Activated T-helper 1 cell treated with anti-CD3 and anti-CD28 coated beads, Interleukin-12 subunit alpha, Interleukin-12 subunit beta, Interleukin-2, Interleukin-4 antibody, amounts not matched to agents 30 ng/mL and 10 ng/mL and 1 ng/mL, durations not matched to agents 14 hours and 24 hours and 36 hours (primary cell): Measurements from ENCODE around the gene C4orf50. TPM values are rescaled to one million over a fixed set of nuclear protein-coding genes. Genes with fewer than 3 reads are reported as not detected.
"Not testable (repeated sequence)": the region's sequence is repeated elsewhere in the genome, so short reads cannot be mapped to it uniquely, and the experiment has no call there.

Experiments used
- DNase-seq: peaks from one replicate; pipeline ENCODE4 v3.0.0; 2021; ENCODE audit warnings: low spot score
- H3K27ac Mint-ChIP-seq: one replicate; pipeline ENCODE4 v1.8.0; 2021; ENCODE audit warnings: mild to moderate bottlenecking, mixed read lengths
- H3K27me3 Mint-ChIP-seq: one replicate; pipeline ENCODE4 v1.8.0; 2022; ENCODE audit warnings: mild to moderate bottlenecking, moderate library complexity, mixed read lengths; ENCODE audit not compliant: insufficient read depth
- H3K36me3 Mint-ChIP-seq: one replicate; pipeline ENCODE4 v1.8.0; 2021; ENCODE audit warnings: low read depth, mixed read lengths
- H3K4me1 Mint-ChIP-seq: one replicate; pipeline ENCODE4 v1.8.0; 2021; ENCODE audit warnings: low read depth, mixed read lengths
- H3K4me3 Mint-ChIP-seq: one replicate; pipeline ENCODE4 v1.8.0; 2021; ENCODE audit warnings: mild to moderate bottlenecking, moderate library complexity, mixed read lengths
- H3K9me3 Mint-ChIP-seq: one replicate; pipeline ENCODE4 v1.8.0; 2021; ENCODE audit warnings: mixed read lengths
- intact Hi-C: fragments of 100-400 bp; cut with micrococcal nuclease; formaldehyde crosslinking; loops from one replicate; pipeline ENCODE4 v1.15.1; 2024
- total RNA-seq: library from RNA; stranded (reverse); gene quantifications from 2 replicates; pipeline ENCODE4 v1.2.3, GENCODE V29; 2022

C4orf50 gene
- total RNA-seq, 1 donor from 2014 or later: 0.52 TPM

GRCh38 chr4:5952286-5952974 lies 65.8 kb downstream of the C4orf50 start:
- intact Hi-C loops: no loop called here

GRCh38 chr4:5946653-5947052 lies 71.6 kb downstream of the C4orf50 start:
- H3K9me3 Mint-ChIP-seq, DNase-seq, H3K27me3 Mint-ChIP-seq, H3K36me3 Mint-ChIP-seq, H3K4me3 Mint-ChIP-seq, intact Hi-C loops, H3K27ac Mint-ChIP-seq, H3K4me1 Mint-ChIP-seq: not testable (repeated sequence)

More at GRCh38 chr4:5952286-5952974, 65.8 kb downstream of the C4orf50 start:
- no peak for DNase-seq
- H3K4me1 Mint-ChIP-seq: peaks cover 11% of the 10 kb centered on the region
- H3K9me3 Mint-ChIP-seq: no peaks in the 10 kb centered on the region
- H3K27ac Mint-ChIP-seq: no peak overlapping the region
- H3K36me3 Mint-ChIP-seq: no peaks in the 10 kb centered on the region
- H3K4me3 Mint-ChIP-seq: no peak overlapping the region
- peaks cover 3% of the 10 kb centered on the region for H3K27me3 Mint-ChIP-seq

GRCh38 chr4:5945936-5946335 lies 72.3 kb downstream of the C4orf50 start:
- Mint-ChIP-seq H3K27me3 (peaks cover 3% of the 10 kb centered on the region), H3K9me3 (peaks cover 5% of the 10 kb centered on the region), H3K36me3 (no peaks in the 10 kb centered on the region), H3K4me1 (peaks cover 6% of the 10 kb centered on the region), H3K4me3 (no peak overlapping the region), H3K27ac (no peak overlapping the region)
- intact Hi-C loops: no loop called here
- no peak for DNase-seq

DNA sequence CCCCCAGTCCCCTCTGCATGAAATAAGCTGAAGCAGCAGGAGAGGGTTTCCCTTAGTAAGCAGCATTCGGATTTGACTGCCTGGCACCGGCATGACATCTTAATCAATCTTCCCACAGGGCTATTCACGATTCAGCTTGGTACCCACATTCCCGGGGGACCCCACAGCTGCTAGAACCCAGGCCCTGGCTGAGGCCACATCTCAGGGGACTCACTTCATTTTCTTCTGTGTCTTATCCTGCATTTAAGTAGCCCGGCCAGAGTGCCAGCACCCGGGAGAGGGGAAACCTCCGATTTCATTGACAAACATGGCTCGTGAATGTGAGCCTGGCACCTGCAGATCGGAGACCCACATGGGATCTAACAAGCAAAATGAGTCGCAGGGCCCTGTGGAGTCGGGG lies 73.1 kb downstream of the C4orf50 start:
- Mint-ChIP-seq H3K36me3 (no peaks in the 10 kb centered on the region), H3K4me1 (peaks cover 6% of the 10 kb centered on the region), H3K27ac (no peak overlapping the region), H3K27me3 (peaks cover 3% of the 10 kb centered on the region), H3K4me3 (no peak overlapping the region), H3K9me3 (peaks cover 5% of the 10 kb centered on the region)
- no peak for DNase-seq
- intact Hi-C loops: no loop called here

DNA sequence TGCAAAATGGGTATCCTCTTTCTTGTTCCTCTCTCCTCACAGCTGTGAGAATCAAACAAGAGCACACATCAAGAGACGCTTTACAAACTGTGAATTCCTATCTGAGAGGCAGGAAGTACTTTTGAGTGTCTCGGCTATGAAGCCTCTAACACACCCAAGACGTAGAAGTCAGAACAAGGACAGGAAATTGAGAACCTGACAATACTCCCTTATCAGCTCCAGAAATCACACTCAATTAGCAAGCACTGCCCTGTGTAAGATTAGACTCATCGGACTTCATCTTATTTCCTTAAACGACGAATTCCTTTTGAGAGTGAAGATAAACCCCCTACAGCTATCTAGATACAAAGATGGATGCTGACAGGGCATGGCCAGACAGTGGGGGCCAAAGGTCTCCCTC lies 74.7 kb downstream of the C4orf50 start:
- H3K36me3 Mint-ChIP-seq: no peaks in the 10 kb centered on the region
- DNase-seq: no peak
- intact Hi-C loops: no loop called here
- no peak overlapping the region for H3K4me3 Mint-ChIP-seq
- H3K27ac Mint-ChIP-seq: no peak overlapping the region
- peaks cover 6% of the 10 kb centered on the region for H3K4me1 Mint-ChIP-seq
- H3K27me3 Mint-ChIP-seq: peaks cover 3% of the 10 kb centered on the region
- peaks cover 5% of the 10 kb centered on the region for H3K9me3 Mint-ChIP-seq

GRCh38 chr4:5942947-5943346 lies 75.3 kb downstream of the C4orf50 start:
- Mint-ChIP-seq H3K4me1 (peaks cover 6% of the 10 kb centered on the region), H3K27ac (no peak overlapping the region), H3K9me3 (peaks cover 5% of the 10 kb centered on the region), H3K4me3 (no peak overlapping the region), H3K27me3 (peaks cover under 1% of the 10 kb centered on the region), H3K36me3 (no peaks in the 10 kb centered on the region)
- DNase-seq: no peak
- intact Hi-C loops: no loop called here

GRCh38 chr4:5941601-5942000 lies 76.6 kb downstream of the C4orf50 start:
- Mint-ChIP-seq H3K9me3 (peaks cover 4% of the 10 kb centered on the region), H3K36me3 (no peaks in the 10 kb centered on the region), H3K27me3 (no peaks in the 10 kb centered on the region), H3K4me3 (no peak overlapping the region), H3K4me1 (peaks cover 6% of the 10 kb centered on the region), H3K27ac (no peak overlapping the region)
- no peak for DNase-seq
- intact Hi-C loops: no loop called here

DNA sequence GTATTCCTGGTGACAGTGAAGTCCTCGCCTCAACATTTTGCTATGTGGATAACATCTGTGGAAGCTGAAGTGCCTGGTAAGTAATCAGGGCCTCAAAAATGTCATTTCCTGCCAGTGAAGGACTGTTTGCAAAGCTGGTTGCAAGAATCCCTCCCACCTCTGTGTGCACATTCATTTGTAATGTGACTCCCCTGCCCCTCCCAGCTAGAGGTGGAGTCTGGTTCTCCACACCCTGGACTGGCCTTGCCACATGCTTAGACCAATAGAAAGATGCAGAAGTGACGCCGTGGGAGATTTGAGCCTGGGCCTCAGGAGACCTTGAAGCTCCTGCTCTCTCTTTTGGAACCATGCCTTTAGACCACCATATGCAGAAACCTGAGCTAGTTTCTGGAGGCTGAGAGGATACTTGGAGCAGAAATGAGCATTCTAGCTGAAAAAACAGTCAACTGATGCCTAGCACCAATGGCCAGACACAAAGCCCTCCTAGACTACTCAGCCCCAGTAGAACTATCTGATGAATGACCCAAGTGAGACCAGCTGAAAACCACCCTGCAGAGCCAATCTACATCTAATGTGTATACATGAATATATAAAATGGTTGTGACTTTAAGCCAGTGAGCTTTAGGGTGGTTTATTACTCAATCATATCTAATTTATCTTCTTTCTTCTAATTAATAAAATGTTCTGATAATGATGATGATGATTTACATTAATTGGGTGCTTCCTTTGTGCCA lies 77.6 kb downstream of the C4orf50 start:
- H3K27me3 Mint-ChIP-seq: no peaks in the 10 kb centered on the region
- H3K4me1 Mint-ChIP-seq: peaks cover 6% of the 10 kb centered on the region
- DNase-seq: no peak
- no peak overlapping the region for H3K4me3 Mint-ChIP-seq
- H3K27ac Mint-ChIP-seq: no peak overlapping the region
- intact Hi-C loops: no loop called here
- no peaks in the 10 kb centered on the region for H3K36me3 Mint-ChIP-seq
- H3K9me3 Mint-ChIP-seq: no peaks in the 10 kb centered on the region

DNA sequence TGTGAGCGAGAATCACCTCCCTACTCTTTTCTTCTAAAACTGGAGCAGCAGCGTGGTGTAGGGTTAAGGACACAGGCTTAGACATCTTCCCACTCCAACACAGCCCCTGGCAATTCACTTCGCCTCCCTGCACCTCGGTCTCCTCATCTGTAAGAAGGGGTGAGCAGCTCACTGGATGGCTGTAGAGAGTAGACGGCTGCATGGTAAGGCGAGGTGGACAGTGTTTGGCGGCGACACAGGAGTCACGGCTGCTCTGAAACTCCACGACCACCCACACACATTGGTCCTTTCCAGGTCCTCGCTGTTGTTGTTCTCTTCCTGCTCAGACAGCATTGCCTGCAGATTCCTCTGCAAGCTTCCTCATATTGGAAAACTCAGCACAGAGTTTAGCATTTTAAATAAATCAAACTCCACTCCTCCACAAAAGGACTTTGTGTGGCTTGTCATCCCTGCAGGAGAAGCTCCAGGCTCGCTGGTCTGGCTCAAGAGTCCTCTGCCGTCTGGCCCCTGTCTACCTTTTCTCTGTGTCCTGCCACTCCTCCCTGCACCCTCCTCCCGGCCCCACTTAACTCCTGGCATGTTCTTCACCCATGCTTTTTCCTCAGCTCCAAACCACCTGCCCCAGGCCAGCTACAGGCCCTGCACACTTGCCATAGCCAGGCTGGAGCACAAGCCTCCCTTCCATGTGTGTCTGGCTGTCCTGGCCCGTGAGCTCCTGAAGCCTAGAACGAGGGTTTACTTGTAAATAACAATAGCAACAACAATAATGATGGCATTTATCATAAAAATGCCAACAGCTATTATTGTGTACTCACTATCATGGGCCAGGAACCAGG lies 84.0 kb downstream of the C4orf50 start:
- H3K27ac Mint-ChIP-seq: no peak overlapping the region
- H3K4me1 Mint-ChIP-seq: no peaks in the 10 kb centered on the region
- H3K36me3 Mint-ChIP-seq: no peaks in the 10 kb centered on the region
- DNase-seq: no peak
- H3K27me3 Mint-ChIP-seq: no peaks in the 10 kb centered on the region
- intact Hi-C loops: no loop called here
- H3K9me3 Mint-ChIP-seq: no peaks in the 10 kb centered on the region
- no peak overlapping the region for H3K4me3 Mint-ChIP-seq

- Mint-ChIP-seq H3K36me3 (no peaks in the 10 kb centered on the region), H3K27me3 (no peaks in the 10 kb centered on the region), H3K4me1 (no peaks in the 10 kb centered on the region), H3K9me3 (no peaks in the 10 kb centered on the region), H3K27ac (no peak overlapping the region), H3K4me3 (no peak overlapping the region)
- intact Hi-C loops: no loop called here
- DNase-seq: no peak
Observed at GRCh38 chr4:5933116-5933515, 85.1 kb downstream of the C4orf50 start.

GRCh38 chr4:5932035-5932568 lies 86.1 kb downstream of the C4orf50 start:
- no peak overlapping the region for H3K4me3 Mint-ChIP-seq
- no peaks in the 10 kb centered on the region for H3K9me3 Mint-ChIP-seq
- H3K4me1 Mint-ChIP-seq: no peaks in the 10 kb centered on the region
- H3K27me3 Mint-ChIP-seq: no peaks in the 10 kb centered on the region
- intact Hi-C loops: no loop called here
- no peak overlapping the region for H3K27ac Mint-ChIP-seq
- no peaks in the 10 kb centered on the region for H3K36me3 Mint-ChIP-seq
- no peak for DNase-seq

- Mint-ChIP-seq H3K27me3 (peaks cover 3% of the 10 kb centered on the region), H3K4me1 (no peaks in the 10 kb centered on the region), H3K36me3 (no peaks in the 10 kb centered on the region), H3K4me3 (no peak overlapping the region), H3K9me3 (no peaks in the 10 kb centered on the region), H3K27ac (no peak overlapping the region)
- intact Hi-C loops: no loop called here
- no peak for DNase-seq
Observed at GRCh38 chr4:5931526-5931925, 86.7 kb downstream of the C4orf50 start.

DNA sequence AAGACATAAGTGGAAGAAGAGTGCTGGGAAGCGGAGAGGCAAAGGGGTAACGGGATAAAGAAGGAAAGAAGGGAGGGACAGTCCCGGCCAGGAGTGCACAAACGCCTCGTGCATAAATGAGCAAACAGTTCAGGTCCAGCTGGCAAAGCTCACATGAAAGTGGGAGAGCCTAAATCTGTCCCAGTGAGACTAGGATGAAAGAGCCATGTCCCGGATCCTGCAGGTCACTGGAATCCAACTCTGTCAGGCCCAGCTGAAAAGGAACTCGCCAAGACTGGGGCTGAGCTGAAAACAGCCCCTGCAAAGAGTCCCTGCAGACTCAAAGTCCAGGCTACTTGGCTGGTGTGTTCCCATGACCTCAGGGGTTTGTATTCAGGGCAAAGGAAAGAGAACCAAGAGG lies 87.4 kb downstream of the C4orf50 start:
- Mint-ChIP-seq H3K4me1 (no peaks in the 10 kb centered on the region), H3K27ac (no peak overlapping the region), H3K36me3 (no peaks in the 10 kb centered on the region), H3K4me3 (no peak overlapping the region), H3K9me3 (no peaks in the 10 kb centered on the region), H3K27me3 (peaks cover 3% of the 10 kb centered on the region)
- intact Hi-C loops: no loop called here
- no peak for DNase-seq
